Measurements from ENCODE around the gene BANF1.
A peak's percentile ranks its signal among the peaks of the same experiment; 100 is the strongest.
"Not testable (repeated sequence)": the region's sequence is repeated elsewhere in the genome, so short reads cannot be mapped to it uniquely, and the experiment has no call there.

The BANF1 gene

DNA sequence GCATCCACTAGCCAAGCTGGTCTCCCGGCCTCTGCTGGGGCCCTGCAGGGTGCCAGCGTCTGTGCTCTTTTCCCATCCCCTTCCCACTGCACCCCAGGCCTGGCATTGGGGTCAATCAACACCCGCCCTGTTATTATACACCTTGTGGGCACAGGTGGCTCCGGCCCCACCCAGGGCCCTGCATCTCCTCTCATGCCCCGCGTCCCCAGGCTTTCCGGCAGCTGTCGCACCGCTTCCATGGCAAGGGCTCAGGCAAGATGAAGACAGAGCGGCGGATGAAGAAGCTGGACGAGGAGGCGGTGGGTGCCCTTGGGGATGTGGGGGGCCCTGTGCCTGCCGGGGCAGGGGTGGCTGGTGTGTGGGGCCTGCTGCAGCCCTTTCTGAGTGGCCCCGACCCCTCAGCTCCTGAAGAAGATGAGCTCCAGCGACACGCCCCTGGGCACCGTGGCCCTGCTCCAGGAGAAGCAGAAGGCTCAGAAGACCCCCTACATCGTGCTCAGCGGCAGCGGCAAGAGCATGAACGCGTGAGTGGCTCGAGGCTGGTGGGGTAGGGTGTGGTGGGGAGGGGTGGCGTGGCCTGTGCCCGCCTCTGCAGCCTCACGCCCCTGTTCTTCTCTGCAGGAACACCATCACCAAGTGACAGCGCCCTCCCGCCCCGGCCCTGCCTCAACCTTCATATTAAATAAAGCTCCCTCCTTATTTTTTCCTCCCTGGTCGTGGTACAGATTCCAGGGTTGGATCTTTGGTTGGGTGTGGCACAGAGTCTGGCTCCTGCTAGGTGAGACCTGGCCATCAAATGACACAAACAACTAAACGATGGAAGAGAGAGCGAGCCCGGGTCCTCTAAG lies 23.7 kb upstream of the BANF1 start:
- DNase-seq (ENCODE audit: low read depth, low spot score) = no peak

DNA sequence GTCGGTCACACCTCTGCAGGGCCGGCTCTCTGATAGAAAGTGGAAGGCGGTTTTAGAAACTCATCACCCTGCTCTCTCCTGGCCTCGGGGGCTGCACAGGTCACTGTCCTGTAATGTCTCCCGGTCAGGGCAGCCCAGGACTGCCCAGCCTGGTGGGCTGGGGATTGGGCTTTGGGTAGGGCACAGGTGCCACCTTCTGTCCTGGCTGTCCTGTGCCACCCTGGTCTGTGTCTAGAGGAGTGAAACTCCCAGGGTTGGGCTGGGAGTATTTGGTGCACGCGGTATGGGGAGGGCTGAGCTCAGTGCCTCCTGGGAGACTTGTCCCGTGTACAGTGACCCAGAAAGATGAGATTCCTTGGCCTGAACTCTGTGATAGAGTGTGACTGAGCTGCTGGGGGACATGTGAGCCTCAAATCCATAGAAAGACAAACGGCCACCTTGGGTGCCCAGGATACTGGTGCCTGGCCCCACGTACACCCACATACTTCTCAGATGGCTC lies 23.0 kb upstream of the BANF1 start:
- no peak for DNase-seq (ENCODE audit: low read depth, low spot score)

- no peak for DNase-seq (ENCODE audit: low read depth, low spot score)
These were observed 21.1 kb upstream of the BANF1 start for GRCh38 chr11:65981101-65981740.

GRCh38 chr11:65981972-65982823 lies 20.1 kb upstream of the BANF1 start:
- DNase-seq (ENCODE audit: low read depth, low spot score) = no peak

DNA sequence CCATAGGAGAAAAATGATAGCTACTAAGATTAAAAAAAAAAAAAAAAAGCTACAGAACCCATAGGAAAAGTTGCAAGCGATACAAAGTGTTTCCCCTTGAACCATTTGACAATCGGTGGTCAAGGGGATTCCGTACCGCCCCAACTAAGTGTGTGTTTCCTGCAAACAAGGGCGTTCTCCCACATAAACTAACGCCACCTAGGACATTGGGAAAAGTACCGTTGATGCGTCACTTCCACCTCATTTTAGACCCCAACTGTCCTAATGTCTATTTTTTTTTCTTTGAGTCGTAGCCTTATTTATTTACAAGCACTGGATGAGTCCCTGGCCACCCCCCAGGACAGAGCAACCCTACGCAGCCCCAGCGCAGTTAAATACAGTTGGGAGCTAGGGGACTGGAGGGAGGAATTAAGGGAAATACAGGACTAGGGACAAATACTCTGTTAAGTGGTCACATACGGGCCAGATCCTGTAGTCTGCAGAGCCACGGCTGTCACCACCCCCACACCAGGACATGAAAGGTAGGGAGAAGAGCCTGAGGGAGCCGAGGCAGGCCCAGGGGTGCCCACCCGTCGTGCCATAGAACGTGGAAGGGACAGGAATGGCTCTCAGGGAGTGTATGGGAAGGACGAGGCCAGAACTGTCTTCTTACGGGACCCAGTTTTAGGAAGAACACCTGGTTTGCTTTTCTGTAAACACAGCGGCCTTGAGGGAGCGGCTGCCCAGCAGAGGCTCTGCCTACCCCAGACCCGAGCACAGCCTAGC lies 19.3 kb upstream of the BANF1 start:
- no peak for DNase-seq (ENCODE audit: low read depth, low spot score)

DNA sequence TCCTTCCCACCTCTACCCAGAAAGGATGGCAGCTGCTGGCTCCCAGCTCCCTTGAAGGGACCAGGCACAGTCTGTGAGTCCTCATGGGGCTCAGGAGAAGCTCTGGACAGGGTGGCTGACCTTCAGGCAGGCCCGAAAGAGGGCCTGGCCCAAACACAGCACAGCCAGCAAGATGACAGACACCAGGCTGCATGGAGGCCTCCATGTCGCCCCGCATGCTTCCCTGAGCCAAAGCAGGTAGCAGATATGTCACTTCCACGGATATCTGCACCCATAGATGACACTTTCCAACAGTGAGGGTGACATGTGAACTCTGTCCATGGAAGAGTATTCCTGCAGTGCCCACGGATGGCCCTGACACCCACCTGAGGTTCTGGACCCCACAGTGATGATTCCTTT lies 18.7 kb upstream of the BANF1 start:
- no peak for DNase-seq (ENCODE audit: low read depth, low spot score)

- DNase-seq (ENCODE audit: low read depth, low spot score) = no peak
These were observed 15.0 kb upstream of the BANF1 start for GRCh38 chr11:65987336-65987735.

DNA sequence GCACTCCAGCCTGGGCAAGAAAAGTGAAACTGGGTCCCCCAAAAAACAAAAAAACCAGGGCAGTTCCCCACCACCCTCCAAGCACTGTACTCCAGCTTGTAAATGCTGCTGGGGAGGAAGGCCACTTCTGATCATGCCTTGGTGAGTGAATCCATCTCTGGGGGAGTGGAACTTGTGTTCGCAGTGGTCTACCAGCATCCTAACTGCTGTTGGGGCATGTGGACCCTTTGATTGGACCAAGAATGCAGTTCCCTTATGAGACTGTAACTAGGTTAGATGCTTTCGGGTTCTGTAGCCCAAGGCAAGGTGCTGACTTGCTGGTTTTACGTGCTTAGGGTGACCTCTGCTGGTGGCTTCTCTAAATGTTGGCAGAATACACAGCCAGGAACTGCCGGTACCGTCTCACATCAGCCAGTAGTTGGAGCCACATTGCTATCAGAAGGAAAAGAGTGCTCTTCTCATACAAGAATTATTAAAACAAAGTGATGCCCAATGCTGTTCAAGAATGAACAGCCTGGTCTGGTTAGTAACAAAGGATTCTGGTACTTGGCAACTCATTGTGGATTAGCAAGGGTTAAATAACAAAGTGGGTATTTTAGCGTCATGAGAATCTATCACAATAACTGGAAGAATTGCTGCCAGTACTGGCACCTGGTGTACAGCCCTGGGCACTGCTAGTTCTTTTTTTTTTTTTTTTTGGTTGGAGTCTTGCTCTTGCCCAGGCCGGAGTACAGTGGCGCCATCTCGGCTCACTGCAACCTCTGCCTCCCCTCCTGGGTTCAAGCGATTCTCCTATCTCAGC lies 13.3 kb upstream of the BANF1 start:
- peak; percentile 89 for DNase-seq (ENCODE audit: low read depth, low spot score)

DNA sequence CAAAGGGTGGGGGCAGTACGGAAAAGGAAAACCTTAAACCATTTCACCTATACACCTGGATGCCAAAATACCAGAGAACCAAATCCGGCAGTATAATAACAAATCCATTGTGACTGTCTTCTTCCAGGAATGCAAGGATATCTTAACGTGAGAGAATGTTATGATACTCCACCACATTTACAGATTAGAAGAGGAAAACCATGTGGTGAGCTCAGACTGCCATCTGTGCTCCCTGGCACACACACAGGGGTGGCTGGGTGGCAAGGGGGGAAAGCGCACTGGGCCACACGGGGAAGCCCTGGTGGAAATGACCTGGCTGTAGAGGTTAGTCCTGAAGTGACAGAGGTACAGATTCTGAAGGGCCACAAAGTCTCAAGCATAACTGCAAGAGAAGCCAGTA lies 10.2 kb upstream of the BANF1 start:
- DNase-seq (ENCODE audit: low read depth, low spot score) = no peak

DNA sequence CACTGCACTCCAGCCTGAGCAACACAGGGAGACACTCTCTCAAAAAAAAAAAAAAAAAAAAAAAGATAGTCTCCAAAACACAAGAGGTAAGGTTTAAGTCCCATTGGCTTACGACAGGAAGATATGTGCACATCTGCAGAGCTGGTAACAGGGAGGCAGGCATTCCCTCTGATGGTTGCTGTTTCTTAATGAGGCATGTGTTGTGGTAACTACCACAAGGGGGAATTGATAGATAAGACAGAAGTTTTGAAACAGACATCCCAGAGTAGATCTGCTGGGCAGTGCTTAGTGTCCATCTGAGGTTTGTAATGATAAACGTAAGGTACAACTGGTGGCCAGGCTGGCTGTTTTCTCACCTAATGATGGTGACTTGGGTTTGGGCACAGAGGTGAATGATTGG lies 5.0 kb upstream of the BANF1 start:
- DNase-seq (ENCODE audit: low read depth, low spot score) = no peak

GRCh38 chr11:66002648-66003225 lies 434 bp downstream of the BANF1 start:
- no peak for DNase-seq (ENCODE audit: low read depth, low spot score)

DNA sequence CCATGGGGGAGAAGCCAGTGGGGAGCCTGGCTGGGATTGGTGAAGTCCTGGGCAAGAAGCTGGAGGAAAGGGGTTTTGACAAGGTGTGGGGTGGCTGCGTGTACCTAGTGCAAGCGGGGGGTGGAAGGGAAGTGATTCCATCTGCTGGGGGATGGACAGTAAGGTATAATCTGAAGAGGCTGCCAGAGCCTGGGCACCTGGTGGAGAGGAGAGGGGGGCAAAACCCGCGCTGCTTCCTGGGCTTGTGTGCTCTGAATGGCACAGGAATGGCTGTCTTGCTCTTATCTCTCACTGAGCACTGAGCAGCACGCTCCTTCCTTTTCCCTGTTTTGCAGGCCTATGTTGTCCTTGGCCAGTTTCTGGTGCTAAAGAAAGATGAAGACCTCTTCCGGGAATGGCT lies 988 bp downstream of the BANF1 start:
- no peak for DNase-seq (ENCODE audit: low read depth, low spot score)

DNA sequence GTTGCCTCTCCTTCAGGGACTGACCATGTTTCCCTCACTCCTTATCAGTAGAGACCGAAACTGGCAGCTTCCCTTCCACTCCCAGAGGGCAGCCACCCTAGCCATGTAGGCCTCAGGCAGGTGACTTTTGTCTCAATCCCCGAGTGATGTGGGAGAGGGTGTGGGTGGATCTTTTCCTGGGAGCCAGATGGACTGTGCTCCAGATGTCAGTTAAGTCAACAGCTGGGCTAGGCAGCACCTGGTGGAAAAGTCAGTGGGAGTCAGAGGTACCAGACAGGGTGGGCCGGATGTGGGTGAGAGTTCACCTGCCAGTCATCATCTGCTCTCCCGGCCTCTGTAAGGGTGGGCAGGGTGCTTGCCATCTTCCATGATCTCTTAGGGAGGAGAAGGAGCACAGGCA lies 1.9 kb downstream of the BANF1 start:
- no peak for DNase-seq (ENCODE audit: low read depth, low spot score)

GRCh38 chr11:66006134-66006890 lies 4.0 kb downstream of the BANF1 start:
- no peak for DNase-seq (ENCODE audit: low read depth, low spot score)

GRCh38 chr11:66006891-66007176 lies 4.5 kb downstream of the BANF1 start:
- DNase-seq (ENCODE audit: low read depth, low spot score) = no peak

DNA sequence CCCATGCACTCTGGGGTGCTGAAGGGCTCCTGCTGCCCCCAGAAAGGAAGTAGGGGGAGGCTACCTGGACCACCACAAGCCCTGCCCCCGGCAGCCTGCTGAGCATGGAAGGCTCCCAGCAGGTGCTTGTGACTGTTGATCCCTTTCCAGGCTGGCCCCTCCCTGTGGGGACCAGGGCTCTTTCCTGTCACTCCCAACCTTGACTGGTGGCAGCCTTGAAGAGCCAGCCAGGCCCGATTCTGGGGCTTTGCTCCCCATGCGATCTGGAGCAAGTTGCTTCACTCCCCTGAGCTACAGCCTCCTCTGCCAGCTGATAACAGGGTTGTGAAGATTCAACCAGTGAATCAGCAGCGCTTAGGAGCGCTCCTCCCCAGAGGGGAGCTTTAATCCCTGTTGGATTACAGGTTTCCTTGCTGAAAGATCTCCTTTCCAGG lies 4.9 kb downstream of the BANF1 start:
- no peak for DNase-seq (ENCODE audit: low read depth, low spot score)

- no peak for DNase-seq (ENCODE audit: low read depth, low spot score)
These were observed 5.8 kb downstream of the BANF1 start for GRCh38 chr11:66008095-66008467.

GRCh38 chr11:66008468-66009101 lies 6.3 kb downstream of the BANF1 start:
- DNase-seq (ENCODE audit: low read depth, low spot score) = no peak

- DNase-seq (ENCODE audit: low read depth, low spot score) = not testable (repeated sequence)
These were observed 7.7 kb downstream of the BANF1 start for GRCh38 chr11:66010036-66010435.

Measured in activated CD4-positive, CD25-positive, alpha-beta regulatory T cell treated with anti-CD3 and anti-CD28 coated beads, Interleukin-2, amount 50 U/mL, for 16 hours (primary cell).